Measurements from ENCODE around the gene BCO2.
A peak's percentile ranks its signal among the peaks of the same experiment; 100 is the strongest.
"Not testable (repeated sequence)": the region's sequence is repeated elsewhere in the genome, so short reads cannot be mapped to it uniquely, and the experiment has no call there.

Gene BCO2

GRCh38 chr11:112166562-112166961 is 8.8 kb upstream of the BCO2 start:
- DNase-seq (ENCODE audit: low spot score), result no peak

- no peak for DNase-seq (ENCODE audit: low spot score)
These were observed 8.2 kb upstream of the BCO2 start, which contains the start of gene TEX12 for GRCh38 chr11:112167145-112167544. Gene TEX12, plus strand, starts transcription at chr11:112167372. Its CDS starts 1,897 bp downstream, at chr11:112169269.

DNA sequence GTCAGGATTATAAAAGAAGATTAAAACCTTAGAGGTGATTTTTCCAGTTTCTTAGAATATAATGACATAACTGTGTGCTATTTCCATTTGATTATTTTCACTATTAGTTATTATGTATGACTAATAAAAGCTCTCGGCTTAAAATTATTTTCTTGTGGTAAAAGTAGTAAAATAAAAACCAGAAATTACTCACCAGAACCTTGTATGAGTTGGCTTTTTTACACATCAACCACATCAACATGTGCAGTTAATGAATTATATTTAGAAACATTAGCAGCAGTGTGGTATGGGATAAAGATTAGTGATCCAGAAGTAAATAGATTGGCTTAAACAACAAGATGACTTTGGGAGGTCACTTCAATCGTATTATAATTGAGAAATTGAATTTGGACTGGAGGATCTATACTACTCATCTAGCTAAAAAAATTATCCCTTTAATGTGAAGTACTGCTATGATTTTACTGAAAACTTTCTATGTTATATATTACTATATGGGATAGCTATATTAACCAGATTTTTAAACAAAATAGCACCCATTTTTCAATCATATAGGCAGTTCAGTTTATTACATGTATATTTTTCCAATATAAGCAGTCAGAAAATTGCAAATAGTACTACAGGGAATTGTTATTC is 2.8 kb upstream of the BCO2 start:
- peak; percentile 23 for DNase-seq (ENCODE audit: low spot score)

DNA sequence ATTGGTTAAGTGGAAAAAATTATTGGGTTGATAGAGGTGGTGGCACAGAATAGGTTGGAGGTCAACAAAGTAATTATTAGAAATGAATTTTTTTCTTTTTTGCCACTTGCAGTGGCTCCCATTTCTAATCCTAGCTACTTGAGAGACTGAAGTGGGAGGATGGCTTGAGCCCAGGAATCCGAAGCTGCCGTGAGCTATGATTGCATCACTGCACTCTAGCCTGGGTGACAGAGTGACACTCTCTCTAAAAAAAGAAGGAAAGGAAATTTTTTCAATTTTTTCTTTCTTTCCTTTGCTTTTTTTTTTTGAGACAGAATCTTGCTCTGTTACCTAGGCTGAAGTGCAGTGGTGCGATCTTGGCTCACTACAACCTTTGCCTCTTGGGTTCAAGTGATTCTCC is 2.2 kb upstream of the BCO2 start:
- DNase-seq (ENCODE audit: low spot score), result no peak

DNA sequence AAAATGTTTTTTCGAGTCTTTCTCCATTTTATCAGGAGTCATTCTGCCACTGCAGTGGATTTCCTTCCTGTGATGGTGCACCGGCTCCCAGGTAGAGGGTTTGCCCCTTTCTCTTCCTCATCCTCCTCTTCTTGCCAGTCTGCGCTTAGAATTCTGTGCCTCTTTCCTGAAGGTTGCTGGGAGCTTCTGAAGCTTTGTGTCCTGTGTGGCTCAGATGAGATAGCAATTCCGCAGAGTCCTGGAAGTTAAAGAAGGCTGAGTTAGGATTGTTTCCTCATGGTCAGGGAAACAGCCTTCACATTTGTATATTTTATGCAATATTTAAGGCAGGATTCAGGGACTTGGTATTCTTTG is 264 bp downstream of the BCO2 start:
- no peak for DNase-seq (ENCODE audit: low spot score)

DNA sequence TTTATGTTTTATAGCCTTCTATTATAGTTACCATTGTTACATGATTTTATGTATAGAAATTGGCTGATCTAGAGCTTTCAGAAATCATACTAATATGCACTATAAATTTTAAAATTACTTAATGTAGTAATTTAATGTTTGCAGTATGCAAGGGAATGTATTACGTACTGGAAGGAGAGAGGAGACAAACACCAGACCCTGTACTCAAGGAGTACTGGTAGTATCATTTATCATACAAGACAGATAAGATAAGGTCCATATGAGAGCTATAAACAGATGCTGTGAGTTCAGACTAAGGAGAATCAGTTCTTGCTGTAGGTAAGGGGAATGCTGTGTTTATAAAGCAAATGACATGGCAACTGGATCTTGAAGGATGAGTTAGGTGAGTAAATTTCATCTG is 765 bp downstream of the BCO2 start:
- no peak for DNase-seq (ENCODE audit: low spot score)

DNA sequence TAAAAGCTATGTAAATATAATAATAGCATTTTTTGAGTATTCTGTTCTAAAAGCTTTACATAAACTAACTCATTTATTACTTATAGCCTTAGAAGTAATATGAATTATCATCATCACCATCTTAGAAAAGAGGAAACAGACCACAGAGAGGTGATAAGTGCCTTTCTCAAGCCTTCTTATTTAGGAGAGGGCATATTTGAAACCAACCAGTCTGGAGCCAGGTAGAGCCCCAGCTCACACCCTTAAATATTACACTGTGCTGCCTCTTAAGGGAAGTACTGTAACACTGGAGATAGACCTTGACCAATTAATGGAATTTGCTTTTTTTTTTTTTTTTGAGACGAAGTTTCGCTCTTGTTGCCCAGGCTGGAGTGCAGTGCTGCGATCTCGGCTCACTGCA is 2.3 kb downstream of the BCO2 start:
- DNase-seq (ENCODE audit: low spot score), result no peak

DNA sequence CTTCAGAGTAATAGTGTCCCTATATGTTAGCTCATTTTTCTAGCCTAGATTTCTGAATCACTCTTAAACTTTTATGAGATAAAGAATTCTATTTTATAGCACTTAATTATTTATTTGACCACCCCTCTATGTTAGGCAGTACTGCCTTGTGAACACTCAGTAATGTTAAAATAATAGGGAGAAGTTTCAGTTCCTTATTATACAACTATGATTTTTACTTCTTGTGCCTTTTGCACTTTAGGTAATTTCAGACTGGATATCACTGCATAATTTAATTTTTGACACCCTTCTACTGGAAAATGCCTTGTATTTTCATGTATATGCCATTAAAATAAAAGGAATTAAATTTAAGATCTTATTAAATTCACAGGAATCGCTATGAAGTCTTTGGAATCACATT is 3.1 kb downstream of the BCO2 start:
- DNase-seq (ENCODE audit: low spot score), result no peak

- no peak for DNase-seq (ENCODE audit: low spot score)
These were observed 3.6 kb downstream of the BCO2 start for GRCh38 chr11:112178936-112179335.

DNA sequence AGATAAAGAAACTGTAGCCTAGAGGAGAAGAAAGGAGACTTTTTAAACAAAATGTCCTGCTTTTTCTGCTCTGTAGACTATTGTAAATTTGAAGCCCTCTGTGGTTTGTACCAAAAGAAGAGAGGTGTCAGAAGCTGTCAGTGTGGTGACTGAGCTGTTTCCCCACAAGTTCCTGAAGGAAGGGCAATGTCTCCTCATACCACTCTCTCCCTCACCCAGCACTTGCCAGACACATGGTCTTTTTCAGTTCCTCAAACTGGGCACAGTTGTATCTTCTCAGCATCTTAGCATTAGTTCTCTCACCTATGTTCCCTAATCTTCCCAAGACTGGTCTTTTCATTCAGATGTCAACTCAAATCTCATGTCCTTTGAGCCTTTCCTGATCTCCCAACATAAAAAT is 4.3 kb downstream of the BCO2 start:
- no peak for DNase-seq (ENCODE audit: low spot score)

DNA sequence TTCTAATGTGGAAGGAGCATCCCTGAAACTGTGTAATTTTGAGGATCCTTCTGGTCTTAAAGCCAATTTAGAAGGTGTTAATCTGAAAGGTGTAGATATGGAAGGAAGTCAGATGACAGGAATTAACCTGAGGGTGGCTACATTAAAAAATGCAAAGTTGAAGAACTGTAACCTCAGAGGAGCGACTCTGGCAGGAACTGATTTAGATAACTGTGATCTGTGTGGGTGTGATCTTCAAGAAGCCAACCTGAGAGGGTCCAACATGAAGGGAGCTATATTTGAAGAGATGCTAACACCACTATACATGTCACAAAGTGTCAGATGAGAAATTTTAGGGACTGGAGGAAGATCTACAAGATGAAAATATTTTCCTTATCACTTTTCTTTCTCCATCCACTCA is 7.6 kb downstream of the BCO2 start:
- no peak for DNase-seq (ENCODE audit: low spot score)

GRCh38 chr11:112185883-112186282 is 10.6 kb downstream of the BCO2 start:
- DNase-seq (ENCODE audit: low spot score), result no peak

DNA sequence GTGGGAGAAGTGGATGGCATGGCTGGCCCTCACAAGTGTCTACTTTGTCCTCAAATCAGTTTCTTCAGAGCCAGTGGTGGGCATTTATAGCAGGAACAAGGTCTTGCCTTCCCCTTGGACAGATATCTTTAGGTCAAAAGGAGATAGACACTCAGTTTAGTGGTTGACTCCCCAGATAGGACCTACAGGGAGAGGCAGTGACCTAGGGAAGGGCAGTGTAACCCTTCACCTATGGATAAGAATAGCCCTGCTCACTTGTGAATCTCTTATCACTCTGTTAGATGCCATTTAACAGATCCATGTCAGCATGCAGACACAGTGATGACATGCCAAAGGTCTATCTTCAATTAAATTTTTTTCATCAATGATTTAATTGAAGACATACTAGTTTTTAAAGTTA is 11.0 kb downstream of the BCO2 start:
- no peak for DNase-seq (ENCODE audit: low spot score)

DNA sequence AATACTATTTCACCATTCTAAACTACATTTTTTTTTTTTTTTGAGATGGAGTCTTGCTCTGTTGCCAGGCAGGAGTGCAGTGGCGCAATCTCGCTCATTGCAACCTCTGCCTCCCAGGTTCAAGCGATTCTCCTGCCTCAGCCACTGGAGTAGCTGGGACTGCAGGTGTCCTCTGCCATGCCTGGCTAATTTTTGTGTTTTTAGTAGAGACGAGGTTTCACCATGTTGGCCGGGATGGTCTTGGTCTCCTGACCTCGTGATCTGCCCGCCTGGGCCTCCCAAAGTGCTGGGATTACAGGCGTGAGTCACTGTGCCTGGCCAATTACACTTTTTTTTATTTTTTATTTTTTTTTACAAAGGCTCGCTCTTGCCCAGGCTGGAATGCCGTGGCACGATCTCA is 19.8 kb downstream of the BCO2 start:
- not testable (repeated sequence) for DNase-seq (ENCODE audit: low spot score)

GRCh38 chr11:112195951-112196351 is 20.6 kb downstream of the BCO2 start:
- no peak for DNase-seq (ENCODE audit: low spot score)

- DNase-seq (ENCODE audit: low spot score), result no peak
These were observed 21.3 kb downstream of the BCO2 start for GRCh38 chr11:112196519-112197087.

GRCh38 chr11:112199101-112199500 is 23.8 kb downstream of the BCO2 start:
- DNase-seq (ENCODE audit: low spot score), result not testable (repeated sequence)

- no peak for DNase-seq (ENCODE audit: low spot score)
These were observed 24.9 kb downstream of the BCO2 start for GRCh38 chr11:112200252-112200651.

DNA sequence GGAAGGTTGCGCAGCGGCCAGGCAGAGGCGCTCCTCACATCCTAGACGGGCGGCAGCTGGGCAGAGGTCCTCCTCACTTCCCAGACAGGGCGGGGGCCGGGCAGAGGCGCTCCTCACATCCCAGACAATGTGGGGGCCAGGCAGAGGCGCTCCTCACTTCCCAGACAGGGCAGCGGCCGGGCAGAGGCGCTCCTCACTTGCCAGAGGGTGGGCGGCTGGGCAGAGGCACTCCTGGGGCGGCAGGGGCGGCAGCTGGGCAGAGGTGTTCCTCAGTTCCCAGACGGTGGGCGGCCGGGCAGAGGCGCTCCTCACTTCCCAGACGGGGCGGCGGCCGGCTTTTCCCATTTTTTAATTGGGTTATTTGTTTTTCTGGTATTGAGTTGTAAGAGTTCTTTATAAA is 30.8 kb downstream of the BCO2 start:
- no peak for DNase-seq (ENCODE audit: low spot score)

DNA sequence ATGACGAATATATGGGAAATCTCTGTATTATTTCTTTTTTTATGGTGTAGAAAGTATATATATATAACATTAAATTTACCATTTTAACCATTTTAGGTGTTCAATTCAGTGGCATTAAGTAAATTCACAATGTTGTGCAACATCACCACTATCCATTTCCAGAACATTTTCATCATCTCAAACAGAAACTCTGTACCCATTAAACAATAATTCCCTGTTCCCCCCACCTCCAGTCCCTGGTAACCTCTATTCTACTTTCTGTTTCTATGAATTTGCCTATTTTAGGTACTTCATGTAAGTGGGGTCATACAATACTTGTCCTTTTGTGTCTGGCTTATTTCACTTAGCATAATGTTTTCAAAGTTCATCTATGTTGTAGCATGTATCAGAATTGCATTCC is 35.6 kb downstream of the BCO2 start:
- DNase-seq (ENCODE audit: low spot score), result no peak

GRCh38 chr11:112211536-112211935 is 36.2 kb downstream of the BCO2 start:
- no peak for DNase-seq (ENCODE audit: low spot score)

DNA sequence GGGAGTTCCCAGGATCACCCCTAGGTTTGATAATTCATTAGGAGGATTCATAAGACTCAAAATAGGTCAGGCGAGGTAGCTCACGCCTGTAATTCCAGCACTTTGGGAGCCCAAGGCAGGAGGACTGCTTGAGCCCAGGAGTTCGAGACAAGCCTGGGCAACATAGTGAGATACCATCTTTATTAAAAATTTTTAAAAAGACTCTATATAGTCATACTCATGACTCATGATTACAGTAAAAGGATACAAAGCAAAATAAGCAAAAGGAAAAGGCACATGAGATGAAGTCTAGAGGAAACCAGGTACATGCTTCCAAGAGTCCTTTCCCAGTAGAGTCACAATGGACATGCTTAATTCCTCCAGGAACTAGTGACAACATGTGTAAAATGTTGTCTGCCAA is 37.0 kb downstream of the BCO2 start:
- DNase-seq (ENCODE audit: low spot score), result no peak

GRCh38 chr11:112212710-112213109 is 37.4 kb downstream of the BCO2 start:
- DNase-seq (ENCODE audit: low spot score), result no peak

GRCh38 chr11:112213753-112214152 is 38.4 kb downstream of the BCO2 start:
- DNase-seq (ENCODE audit: low spot score), result no peak

All from AG08396 (cell line).